Dedifferentiated amniotic fluid mesenchymal stem cell (primary cell): ENCODE results near the gene S100A7A.
"Not testable (repeated sequence)": the region's sequence is repeated elsewhere in the genome, so short reads cannot be mapped to it uniquely, and the experiment has no call there.

ENCODE experiments used
- DNase-seq: peaks from one replicate; pipeline ENCODE4 v3.0.0-alpha.2; 2016; ENCODE audit errors: extremely low spot score

The S100A7A gene

DNA sequence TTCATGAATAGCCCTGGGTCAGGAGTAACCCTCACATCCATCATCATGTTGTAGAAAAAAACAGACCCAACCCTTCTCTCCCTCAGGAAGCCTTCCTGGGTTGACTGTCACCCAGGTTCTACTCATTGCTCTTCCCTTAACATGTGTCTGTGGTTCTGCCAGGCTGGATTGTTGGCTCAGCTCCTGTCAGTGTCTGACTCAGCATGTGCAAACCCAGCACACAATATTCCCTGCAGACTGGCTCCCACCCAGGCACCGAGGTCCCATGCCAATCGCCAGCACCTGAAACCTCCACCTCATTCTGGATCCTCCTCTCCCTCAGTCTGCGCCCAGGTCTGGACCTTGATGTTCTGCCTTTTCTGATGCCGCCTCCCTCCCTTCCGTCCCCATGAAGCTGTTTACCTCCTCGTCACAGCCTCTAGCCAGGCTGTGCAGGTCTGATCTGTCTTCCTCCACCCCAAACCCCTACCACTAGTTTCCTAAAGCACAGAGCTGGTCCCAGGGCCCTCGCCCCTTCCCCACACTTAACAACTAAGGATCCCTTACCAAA lies 21.1 kb upstream of the S100A7A start:
- no peak for DNase-seq

DNA sequence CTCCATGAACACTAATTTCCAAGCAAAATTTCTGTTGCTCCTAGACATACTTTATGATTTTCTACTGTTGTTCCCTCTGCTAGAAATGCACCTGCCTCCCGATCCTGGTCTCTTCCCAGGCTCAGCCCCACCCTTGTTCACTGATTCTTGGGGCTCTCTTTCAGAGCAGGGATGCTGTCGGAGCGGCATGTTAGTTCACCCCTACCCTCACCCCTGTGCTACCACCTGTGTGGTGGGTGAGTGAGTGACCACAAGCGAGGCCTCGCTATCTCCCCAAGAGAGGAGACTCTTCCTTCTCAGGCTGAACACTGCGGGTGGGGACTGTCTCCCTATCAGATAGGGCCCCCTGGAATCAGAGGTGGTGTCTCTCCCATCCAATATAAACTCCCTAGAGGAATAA lies 20.5 kb upstream of the S100A7A start:
- no peak for DNase-seq

DNA sequence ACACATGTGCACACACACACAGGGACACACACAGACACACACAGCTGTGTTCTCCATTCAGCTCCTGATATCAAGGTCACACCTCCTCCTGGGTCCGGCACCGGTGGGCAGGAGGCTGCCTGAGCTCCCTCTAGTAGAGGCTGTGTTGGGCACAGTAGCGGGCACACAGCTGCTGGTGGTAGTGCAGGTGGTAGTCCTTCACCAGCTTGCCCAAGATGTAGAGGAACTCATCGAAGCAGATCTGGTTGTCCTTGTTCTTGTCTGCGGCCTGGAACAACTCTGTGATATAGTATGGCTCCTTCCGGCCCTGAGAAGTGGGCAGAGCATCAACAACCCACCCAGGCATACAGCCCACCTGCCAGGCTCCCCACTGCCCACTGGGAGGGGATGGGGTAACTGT lies 19.9 kb upstream of the S100A7A start:
- DNase-seq, result no peak

DNA sequence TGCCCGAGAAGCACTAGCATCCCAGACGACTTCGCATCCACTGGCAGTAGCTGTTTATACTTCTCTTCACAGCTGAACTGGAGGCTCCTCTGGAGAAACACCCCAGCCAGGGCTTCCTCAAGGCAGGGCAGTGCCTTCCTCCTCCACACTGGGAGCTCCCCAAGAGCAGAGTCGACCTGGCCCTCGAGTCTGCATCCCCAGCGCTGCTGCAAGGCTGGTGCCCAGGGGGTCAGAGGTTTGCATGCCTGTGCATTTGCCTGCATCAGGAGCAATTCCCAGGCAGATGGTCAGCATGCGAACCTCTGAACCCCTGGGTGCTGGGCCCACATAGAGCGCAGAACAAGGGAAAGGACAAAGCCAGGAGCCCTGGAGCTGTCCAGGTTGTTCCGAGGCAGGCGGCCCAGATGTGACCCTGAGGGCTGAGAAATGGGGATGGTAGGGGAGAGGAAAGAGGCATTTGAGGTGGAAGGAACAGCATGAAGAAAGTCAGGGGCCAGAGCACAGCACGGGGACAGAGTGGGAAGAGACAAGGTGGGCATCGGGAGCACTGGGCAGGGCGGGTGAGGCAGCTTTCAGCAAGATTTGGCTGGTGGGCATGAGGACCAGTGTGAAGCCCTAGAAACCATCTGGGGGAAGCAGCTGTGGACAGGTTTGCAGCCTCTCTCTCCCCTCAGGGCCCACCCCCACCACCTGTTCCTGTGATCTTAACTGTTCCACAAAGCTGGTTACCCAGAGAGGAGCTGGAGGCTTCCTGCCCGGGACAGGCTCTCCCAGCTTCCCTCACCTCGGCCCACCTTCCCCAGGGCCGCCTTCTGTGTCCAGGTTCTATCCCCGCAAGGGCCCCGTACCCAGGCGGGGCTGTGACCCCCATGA lies 19.0 kb upstream of the S100A7A start:
- DNase-seq, result no peak

DNA sequence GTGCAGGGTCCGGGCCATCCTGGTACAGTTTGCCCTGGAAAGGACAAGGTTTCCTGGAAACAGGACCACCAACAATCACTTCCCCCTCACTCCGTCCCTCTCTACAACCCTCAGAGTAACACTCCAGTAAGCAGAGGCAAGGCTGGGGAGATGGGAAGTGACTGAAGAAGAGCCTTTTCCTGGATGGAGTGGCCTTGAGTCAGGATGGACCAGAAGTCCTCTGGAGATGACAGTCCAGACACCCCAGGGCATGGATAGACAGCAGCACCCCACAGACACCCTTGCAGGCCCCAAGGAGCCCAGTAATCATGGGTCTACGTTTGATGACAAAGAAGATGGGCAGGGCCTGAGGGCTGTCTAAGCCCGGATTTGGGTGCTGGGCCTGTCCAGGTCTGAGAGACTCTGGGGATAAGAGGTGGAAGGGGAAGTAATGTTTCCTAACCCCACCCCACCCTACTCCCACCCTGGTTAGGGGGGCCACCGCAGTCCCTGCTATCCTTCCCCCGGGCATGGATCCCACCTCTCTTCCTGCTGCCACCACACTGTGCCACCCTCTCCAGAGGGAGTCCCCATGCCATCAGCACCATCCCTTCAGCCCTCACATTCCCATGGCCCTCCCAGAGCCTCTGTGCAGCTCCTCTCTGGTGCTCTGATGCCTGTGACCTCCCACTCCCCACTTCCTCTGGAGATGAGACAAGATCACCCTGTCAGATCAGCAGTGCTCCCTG lies 18.2 kb upstream of the S100A7A start:
- DNase-seq, result no peak

DNA sequence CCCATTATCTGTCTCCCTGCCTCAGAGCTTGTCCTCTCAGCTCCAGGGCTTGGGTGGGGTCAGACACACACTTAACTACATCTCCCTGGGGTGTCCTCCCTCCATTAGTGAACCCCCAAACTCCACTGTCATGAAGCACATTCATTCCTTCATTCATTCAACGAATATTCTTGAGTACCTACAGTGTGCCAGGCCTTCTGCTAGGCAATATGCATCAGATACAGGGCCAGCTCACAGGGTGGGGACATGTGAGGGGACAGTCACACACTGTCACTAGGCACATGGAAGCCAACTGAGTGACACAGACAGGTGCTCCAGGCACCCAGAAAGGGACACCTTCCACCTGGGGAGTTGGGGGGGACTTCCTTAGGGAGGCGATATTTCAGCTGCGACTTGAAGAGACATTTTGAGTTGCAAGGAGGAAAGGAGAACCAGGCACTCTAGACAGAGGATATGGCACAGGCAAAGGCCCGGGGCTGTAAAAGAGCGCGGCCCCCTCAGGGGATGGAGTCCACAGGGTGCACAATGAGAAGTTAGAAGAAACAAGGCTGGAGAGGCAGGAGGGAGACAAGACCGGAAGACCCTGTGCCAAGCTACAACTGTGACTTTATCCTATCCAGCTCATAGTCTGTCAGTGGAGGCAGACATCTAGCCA lies 16.8 kb upstream of the S100A7A start:
- no peak for DNase-seq

DNA sequence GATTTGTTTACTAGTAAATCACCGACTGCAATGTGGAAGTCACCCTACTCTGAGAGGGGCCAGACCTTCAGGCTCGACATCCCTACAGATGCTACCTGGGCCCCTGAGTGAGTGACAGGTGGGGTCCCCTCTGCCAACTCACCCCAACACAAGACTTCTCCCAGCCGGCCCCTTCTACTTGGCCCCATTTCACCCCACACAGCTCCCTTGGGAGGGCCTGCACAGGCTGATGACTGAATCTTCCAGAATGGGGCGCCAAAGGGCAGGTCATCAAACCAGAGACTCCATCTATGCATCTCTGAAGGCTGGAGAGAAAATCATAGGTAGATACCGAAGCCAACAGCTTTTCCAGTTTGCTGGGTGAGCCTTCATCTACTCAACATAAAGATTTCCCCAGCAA lies 16.1 kb upstream of the S100A7A start:
- no peak for DNase-seq

DNA sequence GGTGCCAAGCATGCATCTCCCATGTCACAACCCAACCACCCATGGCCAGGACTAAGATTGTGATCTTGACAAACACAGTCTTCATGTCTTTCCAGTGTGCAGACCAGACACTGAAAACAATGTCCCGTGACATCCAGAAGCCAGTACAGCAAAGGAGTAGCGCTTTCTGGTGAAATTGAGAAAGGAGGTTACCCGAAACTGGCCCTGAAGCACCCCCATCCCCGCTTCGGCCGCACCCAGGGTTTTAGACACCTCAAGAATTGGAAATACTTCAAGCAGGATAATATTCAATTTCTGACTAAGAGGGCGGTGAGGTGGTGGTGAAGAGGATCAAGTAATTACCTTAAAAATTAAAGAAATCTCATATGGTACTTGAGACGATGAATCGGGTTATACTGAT lies 14.9 kb upstream of the S100A7A start:
- no peak for DNase-seq

DNA sequence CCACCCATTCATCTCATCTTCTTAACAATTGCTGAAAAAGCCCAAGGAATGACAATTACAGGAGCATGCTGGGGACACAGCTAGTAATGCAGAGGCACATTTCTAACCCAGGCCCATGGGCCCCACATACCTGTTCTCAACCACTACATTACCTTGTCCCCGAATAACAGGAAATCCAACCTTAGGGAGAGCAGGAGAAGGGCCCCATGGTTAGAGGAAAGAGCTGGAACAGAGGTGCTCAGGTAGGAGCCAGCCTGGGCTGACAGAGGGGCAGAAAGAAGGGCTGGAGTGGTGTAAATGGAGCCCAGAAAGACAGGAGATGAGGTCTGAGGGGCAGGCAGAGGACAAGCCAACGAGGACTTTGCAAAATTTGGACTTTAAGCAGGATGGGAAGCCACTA lies 14.1 kb upstream of the S100A7A start:
- DNase-seq, result no peak

DNA sequence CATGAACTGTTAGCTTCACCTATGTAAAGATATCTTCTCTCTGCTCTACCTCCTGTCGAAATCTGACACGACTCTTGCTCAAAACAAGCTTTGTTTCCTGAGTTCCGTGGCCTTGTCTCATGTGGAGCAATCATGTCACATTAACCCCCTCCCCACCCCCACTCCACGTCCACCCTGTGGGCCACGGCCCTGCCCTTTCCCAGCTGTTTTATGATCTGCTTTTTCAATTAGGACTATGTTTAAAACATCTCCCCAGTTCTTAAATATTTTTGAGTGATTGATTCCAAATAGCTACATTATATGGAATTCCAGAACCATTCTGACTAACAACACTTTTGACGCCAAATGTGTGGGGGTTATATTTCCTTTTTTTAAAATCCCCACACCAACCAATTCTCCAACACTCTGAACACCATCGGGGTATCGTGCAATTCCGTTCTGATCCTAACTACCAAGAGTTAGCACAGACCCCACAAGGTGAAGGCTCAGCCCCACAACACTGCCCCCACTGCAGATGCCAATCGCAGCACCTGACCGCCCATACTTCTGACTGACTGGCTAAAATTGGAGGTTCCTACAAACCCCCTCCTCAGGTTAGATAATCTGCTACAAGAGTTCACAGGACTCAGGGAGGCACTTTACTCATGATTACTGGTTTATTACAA lies 12.8 kb upstream of the S100A7A start:
- no peak for DNase-seq

DNA sequence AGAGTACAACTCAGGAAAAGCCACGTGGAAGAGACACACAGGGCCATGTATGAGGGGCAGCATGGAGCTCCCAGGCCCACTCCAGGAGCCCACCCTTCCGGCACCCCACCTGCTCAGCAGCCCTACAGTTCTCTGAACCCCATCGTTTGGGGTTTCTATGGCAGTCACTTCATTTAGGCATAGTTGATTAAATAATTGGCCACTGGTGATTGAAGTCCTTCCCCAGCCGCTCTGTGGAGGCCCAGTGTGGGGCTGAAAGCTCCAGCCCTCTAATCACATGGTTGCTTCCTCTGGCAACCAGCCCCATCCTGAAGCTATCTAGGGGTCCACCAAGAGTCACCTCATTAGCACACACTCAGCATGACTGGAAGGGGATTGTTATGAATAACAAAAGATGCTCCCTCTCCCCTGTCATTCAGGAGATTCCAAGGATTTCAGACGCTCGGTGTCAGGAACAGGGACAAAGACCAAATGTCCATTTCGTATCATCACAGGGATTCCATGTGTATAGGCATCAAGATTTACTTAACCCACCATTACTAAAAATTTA lies 12.2 kb upstream of the S100A7A start:
- no peak for DNase-seq

DNA sequence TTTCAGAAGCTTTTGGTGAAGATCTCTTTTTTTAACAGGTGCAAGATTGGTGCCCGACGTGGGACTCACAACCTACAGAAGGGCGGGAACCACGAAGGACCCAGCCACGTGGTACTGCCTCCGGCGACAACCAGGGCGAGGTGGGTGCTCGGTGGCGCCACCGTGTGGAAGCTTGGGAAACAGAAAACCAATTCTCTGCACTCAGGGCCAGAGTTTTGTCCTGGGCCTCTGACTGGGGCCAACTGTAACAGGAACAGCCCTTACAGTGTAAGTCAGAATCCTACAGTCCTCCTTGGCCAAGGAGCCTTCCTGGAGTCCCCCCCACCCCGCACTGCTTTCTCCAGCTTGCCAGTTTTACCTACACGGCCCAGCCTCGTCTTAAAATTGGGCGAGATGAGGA lies 11.6 kb upstream of the S100A7A start:
- no peak for DNase-seq

DNA sequence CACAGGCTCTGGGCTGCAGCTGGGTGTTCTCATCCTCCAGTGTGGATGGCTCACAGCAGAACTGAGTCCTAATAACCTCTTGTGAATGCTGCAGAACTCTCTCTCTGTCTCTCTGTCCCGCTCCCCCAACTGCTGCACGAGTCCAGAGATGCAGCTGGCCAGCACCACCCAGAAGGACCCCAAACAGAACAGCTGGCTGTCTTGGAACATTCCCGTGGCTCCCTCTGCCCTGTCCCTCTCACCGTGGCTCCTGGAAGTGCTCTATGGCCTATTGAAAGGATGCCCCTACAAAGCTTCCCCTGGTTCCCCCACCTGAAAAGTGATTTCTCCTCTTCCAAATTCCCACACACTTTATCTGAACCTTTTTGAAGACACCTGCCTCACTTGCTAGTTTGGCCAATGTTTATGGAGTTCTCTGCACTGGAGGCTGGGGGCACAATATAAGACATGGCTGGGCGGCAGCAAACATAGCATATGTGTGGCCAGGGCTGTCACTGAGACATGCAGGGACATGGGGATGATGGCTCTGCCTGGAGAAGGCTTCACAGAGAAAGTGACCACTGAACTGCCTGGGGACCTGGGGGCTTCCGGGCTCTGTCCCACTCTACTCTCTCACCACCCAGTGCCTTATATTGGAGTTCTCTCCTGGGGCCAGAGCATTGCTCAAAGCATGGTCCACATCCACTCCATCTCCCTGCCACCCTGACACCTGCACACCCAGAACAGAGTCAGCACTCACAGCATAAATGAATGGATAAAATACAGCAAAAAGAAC lies 10.3 kb upstream of the S100A7A start:
- not testable (repeated sequence) for DNase-seq

DNA sequence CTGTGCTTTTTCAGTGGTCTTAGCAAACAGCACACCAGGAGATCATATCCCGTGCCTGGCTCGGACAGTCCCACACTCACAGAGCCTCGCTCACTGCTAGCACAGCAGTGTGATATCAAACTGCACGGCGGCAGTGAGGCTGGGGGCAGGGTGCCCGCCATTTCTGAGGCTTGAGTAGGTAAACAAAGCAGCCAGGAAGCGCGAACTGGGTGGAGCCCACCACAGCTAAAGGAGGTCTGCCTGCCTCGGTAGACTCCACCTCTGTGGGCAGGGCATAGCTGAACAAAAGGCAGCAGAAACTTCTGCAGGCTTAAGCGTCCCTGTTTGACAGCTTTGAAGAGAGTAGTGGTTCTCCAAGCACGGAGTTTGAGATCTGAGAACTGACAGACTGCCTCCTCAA lies 9.0 kb upstream of the S100A7A start:
- DNase-seq, result not testable (repeated sequence)

DNA sequence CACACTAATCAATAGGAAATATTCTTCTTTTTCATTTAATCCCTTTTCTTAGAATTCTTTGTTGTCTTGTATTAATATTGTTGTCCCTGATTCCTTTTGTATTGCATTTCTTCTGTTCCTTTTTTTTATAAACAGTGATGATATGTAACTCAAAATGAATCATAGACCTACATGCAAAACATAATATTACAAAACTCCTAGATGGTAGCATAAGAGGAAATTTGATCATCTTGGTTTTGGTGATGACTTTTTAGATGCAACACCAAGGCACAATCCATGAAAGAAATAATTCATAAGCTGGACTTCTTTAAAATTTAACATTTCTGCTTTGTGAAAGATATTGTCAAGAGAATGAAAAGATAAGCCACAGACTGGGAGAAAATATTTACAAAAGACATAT lies 2.4 kb upstream of the S100A7A start:
- not testable (repeated sequence) for DNase-seq

DNA sequence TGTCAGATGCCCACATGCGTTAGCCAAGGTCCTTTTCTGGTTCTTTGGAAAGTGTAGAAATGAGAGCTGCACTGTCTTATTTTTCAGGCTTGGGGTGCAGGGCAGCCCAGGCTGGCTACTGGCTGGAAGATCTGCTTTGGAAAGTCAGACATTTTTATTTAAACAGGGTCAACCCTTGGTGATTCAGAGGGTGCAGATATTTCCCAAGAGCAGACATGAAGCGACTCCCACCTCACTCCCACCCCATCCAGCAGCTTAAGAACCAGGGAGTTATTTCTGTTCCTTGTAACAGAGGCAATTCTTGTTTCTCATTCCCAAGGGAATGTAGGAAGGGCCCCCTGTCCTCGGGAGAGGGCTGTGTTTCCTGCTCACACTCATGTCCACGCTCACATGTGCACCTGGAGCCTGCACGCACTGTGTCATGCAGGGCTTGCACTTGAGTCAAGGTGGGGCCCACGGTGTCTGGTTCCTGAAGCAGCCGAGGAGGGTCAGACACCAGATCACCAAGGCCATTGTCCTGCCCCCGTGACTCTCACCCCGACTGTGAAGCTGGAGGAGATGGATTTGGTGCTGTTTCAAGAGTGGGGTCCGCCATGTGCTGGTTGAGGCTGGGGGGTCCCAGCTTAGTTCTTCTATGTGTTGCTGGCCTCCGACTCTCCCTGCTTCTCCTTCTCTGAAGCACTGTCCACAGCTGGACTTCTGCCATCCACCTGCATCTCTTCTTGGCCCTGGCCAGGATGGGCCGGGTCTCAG lies 992 bp downstream of the S100A7A start:
- no peak for DNase-seq

DNA sequence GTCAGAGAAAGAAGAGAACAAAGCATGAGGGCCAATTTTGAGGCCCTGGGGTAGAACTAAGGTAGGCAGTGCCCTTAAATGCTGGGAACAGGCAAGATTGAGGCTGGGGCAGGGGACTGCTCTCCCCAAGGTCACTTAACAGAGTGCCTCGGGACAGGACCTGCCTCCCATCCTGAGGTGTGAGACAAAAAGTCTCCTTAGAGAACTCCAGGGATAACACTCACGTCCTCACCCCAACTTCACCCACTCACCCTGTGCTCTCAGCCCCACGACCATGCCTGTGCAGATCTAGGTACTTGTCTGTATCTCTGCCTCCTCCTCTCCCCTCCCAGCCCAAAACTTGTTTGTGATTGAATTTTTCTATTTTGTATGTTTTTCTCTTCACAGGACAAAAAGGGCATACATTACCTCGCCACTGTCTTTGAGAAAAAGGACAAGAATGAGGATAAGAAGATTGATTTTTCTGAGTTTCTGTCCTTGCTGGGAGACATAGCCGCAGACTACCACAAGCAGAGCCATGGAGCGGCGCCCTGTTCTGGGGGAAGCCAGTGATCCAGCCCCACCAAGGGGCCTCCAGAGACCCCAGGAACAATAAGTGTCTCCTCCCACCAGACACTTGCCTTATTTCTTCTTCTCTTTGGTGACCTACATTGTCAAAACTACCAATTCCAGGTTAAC lies 2.6 kb downstream of the S100A7A start:
- DNase-seq, result not testable (repeated sequence)

DNA sequence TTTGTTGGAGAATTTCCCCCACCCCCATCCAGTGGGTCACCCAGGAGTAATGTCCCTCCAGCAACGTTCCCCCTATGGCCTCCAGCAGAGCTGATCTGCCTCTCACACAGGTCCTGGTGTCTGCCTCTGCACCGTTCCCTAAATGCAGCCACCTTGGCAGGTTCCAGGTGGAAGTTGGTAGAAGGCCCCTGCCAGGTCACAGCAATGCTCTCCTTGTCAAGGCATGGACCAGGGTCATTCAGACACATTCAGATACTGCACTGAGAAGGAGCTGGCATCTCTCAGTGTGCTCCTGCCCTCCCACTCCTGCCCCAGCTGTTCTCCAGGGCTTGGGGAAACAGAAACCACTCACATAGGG lies 3.1 kb downstream of the S100A7A start:
- DNase-seq, result not testable (repeated sequence)

DNA sequence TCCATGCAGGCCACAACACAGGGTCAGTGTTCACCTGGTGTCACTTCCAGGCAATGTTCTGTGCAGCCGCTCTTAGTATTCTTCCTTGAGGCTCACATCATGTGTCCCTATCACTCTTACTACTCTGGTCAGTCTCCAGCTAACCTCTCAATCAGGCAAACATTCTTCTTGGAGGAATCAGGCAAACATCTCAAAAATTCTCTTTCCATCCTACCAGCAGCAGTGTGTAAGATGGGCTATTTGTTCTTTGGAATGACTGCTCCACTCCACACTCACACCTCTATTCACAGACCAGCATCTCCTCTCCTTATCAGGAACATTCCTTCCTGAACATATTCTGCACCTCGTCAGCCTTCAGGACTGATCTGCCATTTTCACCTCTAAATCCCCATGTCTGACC lies 4.0 kb downstream of the S100A7A start:
- no peak for DNase-seq
